ENCODE data around the gene TMEM37. TPM values are rescaled to one million over a fixed set of nuclear protein-coding genes. Genes with fewer than 3 reads are reported as not detected.

TMEM37 gene
- total RNA-seq, 4 donors from 2014 or later = 1.7 to 2.8 (median 2.2) TPM

DNA sequence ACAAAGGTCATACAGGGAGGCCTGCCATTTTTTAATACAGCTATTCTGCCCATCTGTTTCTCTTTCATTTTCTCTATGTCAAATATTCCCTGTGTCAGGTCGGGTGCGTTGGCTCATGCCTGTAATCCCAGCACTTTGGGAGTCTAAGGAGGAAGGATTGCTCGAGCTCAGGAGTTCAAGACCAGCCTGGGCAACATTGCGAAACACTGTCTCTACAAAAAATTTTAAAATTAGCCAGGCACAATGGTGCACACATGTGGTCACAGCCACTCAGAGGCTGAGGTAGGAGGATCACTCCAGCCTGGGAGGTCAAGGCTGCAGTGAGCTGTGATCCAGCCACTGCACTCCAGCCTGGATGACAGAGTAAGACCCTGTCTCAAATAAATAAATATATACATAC, 34.7 kb downstream of the TMEM37 start:
- Histone ChIP-seq H3K27ac (replicated peaks in 1 of 4) (no peak overlapping the region), H3K36me3 (no peaks in the 10 kb centered on the region), H3K9me3 (no peaks in the 10 kb centered on the region), H3K27me3 (no peaks in the 10 kb centered on the region), H3K4me3 (no peak overlapping the region), H3K4me1 (peaks cover 0 to 15% (median 11%) of the 10 kb centered on the region in 4 donors)
- intact Hi-C loops (cut with DNase I) = no loop called here
- WGBS = 88% methylated on average over 4 of the region's 4 CpGs
- DNase-seq (ENCODE audit: extremely low spot score) = no peak
- TF ChIP-seq POLR2A (IDR thresholded peaks at IDR 0.05; ENCODE audit: low read depth) = no peak
- TF ChIP-seq, protein P1, sequence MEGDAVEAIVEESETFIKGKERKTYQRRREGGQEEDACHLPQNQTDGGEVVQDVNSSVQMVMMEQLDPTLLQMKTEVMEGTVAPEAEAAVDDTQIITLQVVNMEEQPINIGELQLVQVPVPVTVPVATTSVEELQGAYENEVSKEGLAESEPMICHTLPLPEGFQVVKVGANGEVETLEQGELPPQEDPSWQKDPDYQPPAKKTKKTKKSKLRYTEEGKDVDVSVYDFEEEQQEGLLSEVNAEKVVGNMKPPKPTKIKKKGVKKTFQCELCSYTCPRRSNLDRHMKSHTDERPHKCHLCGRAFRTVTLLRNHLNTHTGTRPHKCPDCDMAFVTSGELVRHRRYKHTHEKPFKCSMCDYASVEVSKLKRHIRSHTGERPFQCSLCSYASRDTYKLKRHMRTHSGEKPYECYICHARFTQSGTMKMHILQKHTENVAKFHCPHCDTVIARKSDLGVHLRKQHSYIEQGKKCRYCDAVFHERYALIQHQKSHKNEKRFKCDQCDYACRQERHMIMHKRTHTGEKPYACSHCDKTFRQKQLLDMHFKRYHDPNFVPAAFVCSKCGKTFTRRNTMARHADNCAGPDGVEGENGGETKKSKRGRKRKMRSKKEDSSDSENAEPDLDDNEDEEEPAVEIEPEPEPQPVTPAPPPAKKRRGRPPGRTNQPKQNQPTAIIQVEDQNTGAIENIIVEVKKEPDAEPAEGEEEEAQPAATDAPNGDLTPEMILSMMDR (IDR thresholded peaks at IDR 0.05) = no peak
- TF ChIP-seq EP300 (IDR thresholded peaks at IDR 0.05) = no peak
- no peak for TF ChIP-seq POLR2AphosphoS5 (IDR thresholded peaks at IDR 0.05)

DNA sequence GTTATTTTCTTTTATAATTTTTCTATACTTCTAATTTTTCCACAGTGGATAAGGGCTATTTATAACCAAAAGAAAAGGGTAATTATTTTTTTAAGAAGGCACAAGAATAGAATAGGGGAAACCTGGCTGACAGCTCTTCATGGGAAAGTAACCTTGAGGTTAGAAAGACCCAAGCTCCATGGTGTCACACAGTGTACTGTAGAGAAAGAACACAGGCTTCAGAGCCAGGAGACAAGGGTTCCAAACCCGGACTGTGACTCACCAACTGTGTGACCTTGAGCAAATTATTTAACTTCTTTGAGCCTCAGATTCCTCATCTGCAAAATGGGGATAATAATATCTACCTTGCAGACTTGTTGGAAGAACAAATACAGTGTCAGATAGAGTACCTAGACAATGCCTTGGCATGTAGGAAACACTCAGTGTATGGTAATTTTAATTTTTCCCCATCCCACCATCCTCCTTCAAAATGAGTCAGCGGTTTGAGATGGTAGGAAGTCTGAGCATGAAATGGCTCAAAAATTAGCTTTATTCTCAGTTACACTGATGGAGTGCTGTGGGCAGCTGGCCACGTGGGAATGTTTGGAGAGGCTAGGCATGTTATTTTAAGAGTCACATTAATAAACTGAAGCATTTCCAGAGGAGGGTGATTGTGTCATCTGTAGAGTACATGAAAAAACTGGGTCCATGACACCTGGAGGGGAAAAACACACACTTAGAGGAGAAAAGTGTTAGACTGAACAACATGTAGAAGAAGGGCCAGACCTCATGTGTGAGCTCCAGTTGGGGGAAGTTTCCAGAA, 36.7 kb downstream of the TMEM37 start:
- no peak for DNase-seq (ENCODE audit: extremely low spot score)
- TF ChIP-seq POLR2AphosphoS5 (IDR thresholded peaks at IDR 0.05) (peak in 1 of 2 donors; percentile 13), EP300 (IDR thresholded peaks at IDR 0.05) (no peak), POLR2A (IDR thresholded peaks at IDR 0.05; ENCODE audit: low read depth) (no peak)
- TF ChIP-seq, protein P1 (IDR thresholded peaks at IDR 0.05) = no peak
- Histone ChIP-seq H3K9me3 (no peaks in the 10 kb centered on the region), H3K27me3 (no peaks in the 10 kb centered on the region), H3K27ac (replicated peaks in 1 of 4) (no peak overlapping the region), H3K4me1 (peaks cover 0 to 15% (median 11%) of the 10 kb centered on the region in 4 donors), H3K36me3 (no peaks in the 10 kb centered on the region), H3K4me3 (no peak overlapping the region)
- intact Hi-C loops (cut with DNase I) = no loop called here
- WGBS = 32% methylated on average over 3 of the region's 3 CpGs

DNA sequence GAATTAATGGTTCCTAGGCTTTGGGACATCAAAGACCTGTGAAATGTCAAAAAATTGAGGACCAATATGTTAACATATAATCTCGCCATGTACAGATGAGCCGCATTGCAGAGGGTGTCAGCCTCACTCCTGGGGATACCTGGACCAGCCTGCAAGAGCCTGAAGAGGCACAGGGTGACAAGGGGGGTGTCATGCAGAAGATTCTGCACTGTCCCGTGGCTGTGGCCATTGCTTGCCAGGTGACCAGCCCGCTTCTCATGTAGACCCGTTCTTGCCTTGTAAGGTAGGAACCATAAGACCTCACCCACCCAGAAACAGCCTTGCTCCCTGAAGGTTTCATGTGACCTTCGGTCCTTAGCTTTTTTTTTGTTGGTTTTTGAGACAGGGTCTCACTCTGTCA, 37.5 kb downstream of the TMEM37 start:
- TF ChIP-seq POLR2A (IDR thresholded peaks at IDR 0.05; ENCODE audit: low read depth) (no peak), EP300 (IDR thresholded peaks at IDR 0.05) (no peak), POLR2AphosphoS5 (IDR thresholded peaks at IDR 0.05) (no peak)
- TF ChIP-seq, protein P1 (IDR thresholded peaks at IDR 0.05) = no peak
- no peak overlapping the region for H3K4me3 ChIP-seq
- DNase-seq (ENCODE audit: extremely low spot score) = no peak
- H3K4me1 ChIP-seq = peaks cover 0 to 15% (median 11%) of the 10 kb centered on the region in 4 donors
- intact Hi-C loops (cut with DNase I) = no loop called here
- no peaks in the 10 kb centered on the region for H3K9me3 ChIP-seq
- H3K27me3 ChIP-seq = no peaks in the 10 kb centered on the region
- no peak overlapping the region for H3K27ac ChIP-seq (replicated peaks in 1 of 4)
- H3K36me3 ChIP-seq = no peaks in the 10 kb centered on the region
- 79% methylated on average over 6 of the region's 6 CpGs for WGBS

DNA sequence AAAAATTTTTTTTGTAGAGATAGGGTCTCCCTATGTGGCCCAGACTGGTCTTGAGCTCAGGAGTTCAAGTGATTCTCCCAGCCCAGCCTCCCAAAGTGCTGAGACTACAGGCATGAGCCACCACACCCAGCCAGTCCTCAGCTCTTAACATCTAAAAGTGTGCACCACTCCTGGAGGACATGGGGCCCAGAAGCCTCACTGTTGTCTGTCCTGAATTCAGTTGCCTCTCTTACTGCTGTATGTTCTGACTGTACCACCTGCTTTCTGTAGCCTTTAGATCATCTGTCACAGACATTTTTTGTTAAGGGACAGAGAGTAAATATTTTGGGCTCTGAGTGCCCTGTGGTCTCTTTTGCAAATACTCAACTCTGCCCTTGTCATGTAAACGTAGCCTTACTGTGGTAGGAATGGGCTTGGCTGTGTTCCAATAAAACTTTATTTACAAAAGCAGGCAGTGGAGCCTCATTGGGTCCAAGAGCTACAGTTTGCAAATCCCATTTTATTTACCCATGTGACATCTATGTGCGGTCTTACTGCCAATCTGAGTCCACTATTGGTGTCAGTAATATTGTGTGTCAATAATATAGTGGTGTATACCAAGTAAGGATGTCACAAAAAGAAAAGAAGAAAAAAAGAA, 38.1 kb downstream of the TMEM37 start:
- DNase-seq (ENCODE audit: extremely low spot score) = no peak
- Histone ChIP-seq H3K27me3 (no peaks in the 10 kb centered on the region), H3K9me3 (no peaks in the 10 kb centered on the region), H3K4me3 (no peak overlapping the region), H3K27ac (replicated peaks in 1 of 4) (no peak overlapping the region), H3K4me1 (peaks cover 3 to 15% (median 11%) of the 10 kb centered on the region in 4 donors), H3K36me3 (no peaks in the 10 kb centered on the region)
- 18% methylated on average over 2 of the region's 2 CpGs for WGBS
- intact Hi-C loops (cut with DNase I) = no loop called here
- TF ChIP-seq POLR2AphosphoS5 (IDR thresholded peaks at IDR 0.05) (no peak), POLR2A (IDR thresholded peaks at IDR 0.05; ENCODE audit: low read depth) (no peak), EP300 (IDR thresholded peaks at IDR 0.05) (no peak)
- TF ChIP-seq, protein P1 (IDR thresholded peaks at IDR 0.05) = no peak
